Esophagus squamous epithelium (tissue), 4 donors: ENCODE results near the gene GRK6.

ENCODE experiments used
- CTCF ChIP-seq, 6 experiments: fragments of 450-650 bp in 4 of 6; fragments of 200-600 bp in 2 of 6; sonication (generic) in 2 of 6; IDR thresholded peaks; one replicate each; pipeline ENCODE4 v1.5.1; 2016 to 2019; ENCODE audit warnings: antibody characterized with exemption in 6 of 6, mild to moderate bottlenecking in 4 of 6, moderate library complexity in 4 of 6
- POLR2A ChIP-seq, 4 donors: fragments of 450-650 bp; IDR thresholded peaks; one replicate each; pipeline ENCODE4 v1.6.1; 2017; ENCODE audit warnings: antibody characterized with exemption in 4 of 4, mild to moderate bottlenecking in 4 of 4, moderate library complexity in 3 of 4

DNA sequence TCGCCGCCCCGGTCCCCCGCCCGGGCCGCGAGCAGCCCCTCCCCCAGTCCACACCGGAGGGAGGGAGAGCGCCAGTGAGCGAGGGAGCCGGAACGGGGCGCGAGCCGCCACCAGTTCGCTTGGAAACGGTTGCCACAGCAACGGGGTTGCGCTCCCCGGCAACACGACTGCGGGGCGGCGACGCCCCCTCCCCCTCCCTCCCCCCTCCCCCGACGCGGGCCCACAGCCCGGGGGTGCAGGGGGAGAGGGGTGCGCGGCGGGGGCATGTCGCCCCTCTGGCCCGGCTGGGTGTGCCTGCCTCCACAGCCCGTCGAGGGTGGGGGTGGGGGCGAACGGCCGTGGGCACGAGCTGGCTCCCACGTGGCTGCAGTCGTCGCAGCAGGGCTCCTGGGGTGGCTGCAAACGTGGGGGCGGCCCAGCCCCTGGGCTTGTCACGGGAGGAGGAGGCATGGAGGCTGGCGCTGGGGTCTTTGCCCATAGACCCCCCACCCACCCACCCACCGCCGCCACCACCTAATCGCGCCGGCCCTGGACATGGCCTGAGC is 20.7 kb downstream of the GRK6 start:
- no peak for TF ChIP-seq CTCF (IDR thresholded peaks at IDR 0.05)
- no peak for TF ChIP-seq POLR2A (IDR thresholded peaks at IDR 0.05)
